ENCODE results near the gene MAP3K7.

GRCh38 chr6:90583836-90584481, 2.9 kb downstream of the MAP3K7 start:
- TF ChIP-seq, protein P1, sequence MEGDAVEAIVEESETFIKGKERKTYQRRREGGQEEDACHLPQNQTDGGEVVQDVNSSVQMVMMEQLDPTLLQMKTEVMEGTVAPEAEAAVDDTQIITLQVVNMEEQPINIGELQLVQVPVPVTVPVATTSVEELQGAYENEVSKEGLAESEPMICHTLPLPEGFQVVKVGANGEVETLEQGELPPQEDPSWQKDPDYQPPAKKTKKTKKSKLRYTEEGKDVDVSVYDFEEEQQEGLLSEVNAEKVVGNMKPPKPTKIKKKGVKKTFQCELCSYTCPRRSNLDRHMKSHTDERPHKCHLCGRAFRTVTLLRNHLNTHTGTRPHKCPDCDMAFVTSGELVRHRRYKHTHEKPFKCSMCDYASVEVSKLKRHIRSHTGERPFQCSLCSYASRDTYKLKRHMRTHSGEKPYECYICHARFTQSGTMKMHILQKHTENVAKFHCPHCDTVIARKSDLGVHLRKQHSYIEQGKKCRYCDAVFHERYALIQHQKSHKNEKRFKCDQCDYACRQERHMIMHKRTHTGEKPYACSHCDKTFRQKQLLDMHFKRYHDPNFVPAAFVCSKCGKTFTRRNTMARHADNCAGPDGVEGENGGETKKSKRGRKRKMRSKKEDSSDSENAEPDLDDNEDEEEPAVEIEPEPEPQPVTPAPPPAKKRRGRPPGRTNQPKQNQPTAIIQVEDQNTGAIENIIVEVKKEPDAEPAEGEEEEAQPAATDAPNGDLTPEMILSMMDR (IDR thresholded peaks at IDR 0.05; ENCODE audit: low read depth, low read length, missing input control) = no peak
- TF ChIP-seq YY1 (IDR thresholded peaks at IDR 0.05) (no peak), GABPA (IDR thresholded peaks at IDR 0.05 in 1 of 2, conservative IDR thresholded peaks at IDR 0.05 in 1 of 2) (no peak), SP1 (IDR thresholded peaks at IDR 0.05) (no peak), FOXA2 (IDR thresholded peaks at IDR 0.05) (no peak), JUND (IDR thresholded peaks at IDR 0.05) (no peak), RAD21 (IDR thresholded peaks at IDR 0.05) (no peak), REST (IDR thresholded peaks at IDR 0.05) (no peak), NR2F2 (IDR thresholded peaks at IDR 0.05) (no peak), TAF1 (conservative IDR thresholded peaks at IDR 0.05) (no peak), EGR1 (IDR thresholded peaks at IDR 0.05; ENCODE audit: low read depth in 2 of 2) (no peak), ATF3 (IDR thresholded peaks at IDR 0.05) (no peak)
- TF ChIP-seq, protein P2, sequence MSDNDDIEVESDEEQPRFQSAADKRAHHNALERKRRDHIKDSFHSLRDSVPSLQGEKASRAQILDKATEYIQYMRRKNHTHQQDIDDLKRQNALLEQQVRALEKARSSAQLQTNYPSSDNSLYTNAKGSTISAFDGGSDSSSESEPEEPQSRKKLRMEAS (IDR thresholded peaks at IDR 0.05) = no peak

Data from liver (tissue), 3 donors.